ENCODE data around the gene MACROD2. TPM values are rescaled to one million over a fixed set of nuclear protein-coding genes. Genes with fewer than 3 reads are reported as not detected.

The MACROD2 gene
- total RNA-seq, 1 experiment from 2014 or later: 3.7 TPM

GRCh38 chr20:14855171-14855570 lies 859.9 kb downstream of the MACROD2 start:
- DNase-seq (ENCODE audit: low read depth, low spot score) (no peak), ATAC-seq (no peak)
- no peaks in the 10 kb centered on the region for H3K4me1 ChIP-seq (ENCODE audit: control insufficient read depth in 1 of 2, insufficient read depth in 2 of 2, low read length in 2 of 2)
- no peaks in the 10 kb centered on the region for H3K27me3 ChIP-seq (ENCODE audit: insufficient read depth, low read length)
- no peaks in the 10 kb centered on the region for H4K20me1 ChIP-seq (ENCODE audit: insufficient read depth)
- TF ChIP-seq ZNF274 (IDR thresholded peaks at IDR 0.05; ENCODE audit: low read depth, low read length): no peak
- no peak for TF ChIP-seq MAX (IDR thresholded peaks at IDR 0.05)
- TF ChIP-seq REST (IDR thresholded peaks at IDR 0.05; ENCODE audit: low read depth): no peak
- TF ChIP-seq ZFX (IDR thresholded peaks at IDR 0.05): no peak
- TF ChIP-seq YY1 (IDR thresholded peaks at IDR 0.05; ENCODE audit: extremely low read depth, insufficient replicate concordance, low read depth, low read length): no peak
- TF ChIP-seq SIN3A (IDR thresholded peaks at IDR 0.05; ENCODE audit: low read depth): no peak
- TF ChIP-seq CEBPB (IDR thresholded peaks at IDR 0.05; ENCODE audit: low read depth): no peak
- TF ChIP-seq FOSL1 (IDR thresholded peaks at IDR 0.05; ENCODE audit: low read depth): no peak
- TF ChIP-seq SRF (IDR thresholded peaks at IDR 0.05; ENCODE audit: low read depth): no peak
- H3K4me3 ChIP-seq (replicated peaks in 1 of 2; ENCODE audit: low read depth in 1 of 2, low read length in 2 of 2): no peak overlapping the region
- H3K79me2 ChIP-seq (ENCODE audit: insufficient read depth, low read length): no peaks in the 10 kb centered on the region
- BruUV-seq (replicated peaks): no TSS peak
- ChIA-PET RAD21 (ENCODE audit: low non-redundant PET in 1 of 2, low total read pairs in 2 of 2, uncharacterized antibody in 2 of 2, unreplicated experiment in 2 of 2) (no interaction called here), POLR2A (no interaction called here), CTCF (no interaction called here)
- H3K9ac ChIP-seq (ENCODE audit: low read length): no peak overlapping the region
- intact Hi-C loops (cut with micrococcal nuclease): no loop called here
- H3K9me3 ChIP-seq (ENCODE audit: control insufficient read depth in 1 of 2, insufficient read depth in 1 of 2, low read depth in 1 of 2, low read length in 2 of 2): no peaks in the 10 kb centered on the region
- no peak overlapping the region for H3K27ac ChIP-seq (ENCODE audit: low read depth, low read length)
- H2AFZ ChIP-seq (ENCODE audit: low read depth, low read length, poor library complexity, severe bottlenecking): no peak overlapping the region
- H3K4me2 ChIP-seq (ENCODE audit: low read length): no peak overlapping the region
- H3K9me2 ChIP-seq (ENCODE audit: insufficient read depth): no peaks in the 10 kb centered on the region
- H3K36me3 ChIP-seq (ENCODE audit: control insufficient read depth in 1 of 2, insufficient read depth in 2 of 2, low read length in 2 of 2): no peaks in the 10 kb centered on the region

All from HCT116 (cell line).